ENCODE results near the gene LDLRAD3. TPM values are rescaled to one million over a fixed set of nuclear protein-coding genes. Genes with fewer than 3 reads are reported as not detected.

LDLRAD3 gene
- total RNA-seq, 1 donor from 2014 or later = 21.6 TPM

DNA sequence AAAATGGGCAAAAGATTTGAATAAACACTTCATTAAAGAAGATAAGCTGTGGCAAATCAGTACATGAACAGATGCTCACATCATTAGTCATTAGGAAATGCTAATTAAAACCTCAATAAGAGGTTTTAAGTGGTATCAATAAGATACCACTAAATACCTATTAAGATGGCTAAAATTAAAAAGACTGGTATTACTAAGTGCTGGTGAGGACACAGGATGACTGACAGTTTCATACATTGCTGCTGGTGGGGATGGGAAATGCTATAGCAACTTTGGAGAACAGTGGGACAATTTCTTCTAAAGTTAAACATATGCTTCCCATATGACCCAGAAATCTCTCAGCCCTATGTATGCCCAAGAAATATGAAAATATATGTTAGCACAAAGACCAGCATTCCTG lies 276.1 kb downstream of the LDLRAD3 start:
- Histone ChIP-seq H3K27me3 (no peaks in the 10 kb centered on the region), H3K4me3 (no peak overlapping the region), H3K9me3 (peaks cover 4 to 12% of the 10 kb centered on the region in 2 donors), H3K27ac (no peak overlapping the region), H3K36me3 (no peaks in the 10 kb centered on the region), H3K4me1 (no peaks in the 10 kb centered on the region)
- TF ChIP-seq, protein P1, sequence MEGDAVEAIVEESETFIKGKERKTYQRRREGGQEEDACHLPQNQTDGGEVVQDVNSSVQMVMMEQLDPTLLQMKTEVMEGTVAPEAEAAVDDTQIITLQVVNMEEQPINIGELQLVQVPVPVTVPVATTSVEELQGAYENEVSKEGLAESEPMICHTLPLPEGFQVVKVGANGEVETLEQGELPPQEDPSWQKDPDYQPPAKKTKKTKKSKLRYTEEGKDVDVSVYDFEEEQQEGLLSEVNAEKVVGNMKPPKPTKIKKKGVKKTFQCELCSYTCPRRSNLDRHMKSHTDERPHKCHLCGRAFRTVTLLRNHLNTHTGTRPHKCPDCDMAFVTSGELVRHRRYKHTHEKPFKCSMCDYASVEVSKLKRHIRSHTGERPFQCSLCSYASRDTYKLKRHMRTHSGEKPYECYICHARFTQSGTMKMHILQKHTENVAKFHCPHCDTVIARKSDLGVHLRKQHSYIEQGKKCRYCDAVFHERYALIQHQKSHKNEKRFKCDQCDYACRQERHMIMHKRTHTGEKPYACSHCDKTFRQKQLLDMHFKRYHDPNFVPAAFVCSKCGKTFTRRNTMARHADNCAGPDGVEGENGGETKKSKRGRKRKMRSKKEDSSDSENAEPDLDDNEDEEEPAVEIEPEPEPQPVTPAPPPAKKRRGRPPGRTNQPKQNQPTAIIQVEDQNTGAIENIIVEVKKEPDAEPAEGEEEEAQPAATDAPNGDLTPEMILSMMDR (IDR thresholded peaks at IDR 0.05) = no peak
- intact Hi-C loops (cut with DNase I) = loop anchor here (2.0 kb wide), 1 partner anchor 17 kb away; no protein-coding TSS in a partner anchor
- no peak for DNase-seq (ENCODE audit: low spot score in 2 of 2)

DNA sequence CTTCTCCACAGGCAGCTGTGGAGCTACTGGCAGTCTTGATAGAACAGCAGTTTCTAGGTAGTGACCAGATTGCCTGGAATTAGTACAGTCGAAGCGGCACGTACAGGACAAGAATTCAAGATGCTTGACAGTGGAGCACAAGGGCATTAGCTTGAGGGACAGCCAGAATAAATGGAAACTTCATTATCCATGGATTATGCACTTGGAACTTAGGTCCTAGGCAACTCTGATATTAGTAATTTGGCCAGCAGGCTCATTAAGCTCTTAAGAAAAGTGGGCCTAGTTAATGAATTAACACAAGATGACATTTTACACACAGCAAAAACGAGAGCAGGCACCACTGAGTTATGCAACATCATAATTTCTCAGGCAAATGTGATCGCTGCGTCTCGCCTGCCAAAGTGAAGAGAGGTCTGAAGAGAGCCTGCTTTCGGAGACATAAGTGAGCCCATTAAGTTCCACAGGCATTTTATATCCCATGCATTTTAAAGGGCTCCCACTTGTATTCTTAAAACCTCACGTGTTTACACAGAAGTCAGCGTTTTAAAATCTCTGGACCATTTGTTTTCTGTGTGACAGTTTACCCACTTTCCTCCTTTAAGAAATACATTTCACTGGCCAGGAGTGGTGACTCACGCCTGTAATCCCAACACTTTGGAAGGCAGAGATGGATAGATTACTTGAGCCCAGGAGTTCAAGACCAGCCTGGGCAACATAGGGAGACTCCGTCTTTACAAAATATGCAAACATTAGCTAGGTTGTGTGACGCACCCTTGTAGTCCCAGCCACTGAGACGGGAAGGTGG lies 279.2 kb downstream of the LDLRAD3 start:
- TF ChIP-seq, protein P1 (IDR thresholded peaks at IDR 0.05) = no peak
- no peaks in the 10 kb centered on the region for H3K36me3 ChIP-seq
- H3K4me1 ChIP-seq = no peaks in the 10 kb centered on the region
- H3K9me3 ChIP-seq = peaks cover 4 to 12% of the 10 kb centered on the region in 2 donors
- no peak overlapping the region for H3K4me3 ChIP-seq
- no peak for DNase-seq (ENCODE audit: low spot score in 2 of 2)
- intact Hi-C loops (cut with DNase I) = no loop called here
- no peaks in the 10 kb centered on the region for H3K27me3 ChIP-seq
- no peak overlapping the region for H3K27ac ChIP-seq

DNA sequence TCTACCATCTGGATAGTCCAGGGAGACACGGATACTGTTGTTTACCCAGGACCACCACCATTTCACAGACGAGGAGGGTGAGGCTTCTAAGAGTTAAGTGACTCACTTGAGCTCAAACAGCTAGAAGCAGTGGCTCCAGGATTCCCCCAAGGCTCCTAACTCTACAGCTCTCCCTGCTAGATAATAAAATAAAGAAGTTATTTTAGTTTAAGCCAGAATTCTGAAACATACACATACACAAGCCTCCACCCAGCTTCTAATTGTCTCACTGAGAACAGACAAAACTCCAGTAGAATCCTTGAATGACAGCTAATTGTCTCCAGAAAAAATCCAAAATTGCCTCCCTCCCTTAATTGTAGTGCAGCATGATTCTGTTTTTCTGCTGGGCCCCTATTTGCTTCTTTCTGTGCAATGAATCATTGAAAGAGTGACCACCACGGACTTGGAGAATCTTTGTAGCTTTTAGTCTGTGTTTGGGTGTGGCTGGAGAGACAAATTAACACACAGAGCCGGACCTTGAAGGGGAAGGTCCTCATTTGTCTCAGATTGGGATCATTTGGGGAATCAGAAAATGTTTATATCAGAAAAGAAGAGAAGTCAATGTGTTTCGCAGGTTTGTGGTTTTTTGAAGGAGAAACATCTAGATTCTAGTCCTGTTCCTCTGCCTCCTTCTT lies 280.5 kb downstream of the LDLRAD3 start:
- no peak overlapping the region for H3K27ac ChIP-seq
- no peak for DNase-seq (ENCODE audit: low spot score in 2 of 2)
- H3K36me3 ChIP-seq = no peaks in the 10 kb centered on the region
- H3K27me3 ChIP-seq = no peaks in the 10 kb centered on the region
- H3K9me3 ChIP-seq = peaks cover 4 to 10% of the 10 kb centered on the region in 2 donors
- no peaks in the 10 kb centered on the region for H3K4me1 ChIP-seq
- TF ChIP-seq, protein P1 (IDR thresholded peaks at IDR 0.05) = no peak
- no peak overlapping the region for H3K4me3 ChIP-seq
- intact Hi-C loops (cut with DNase I) = no loop called here

DNA sequence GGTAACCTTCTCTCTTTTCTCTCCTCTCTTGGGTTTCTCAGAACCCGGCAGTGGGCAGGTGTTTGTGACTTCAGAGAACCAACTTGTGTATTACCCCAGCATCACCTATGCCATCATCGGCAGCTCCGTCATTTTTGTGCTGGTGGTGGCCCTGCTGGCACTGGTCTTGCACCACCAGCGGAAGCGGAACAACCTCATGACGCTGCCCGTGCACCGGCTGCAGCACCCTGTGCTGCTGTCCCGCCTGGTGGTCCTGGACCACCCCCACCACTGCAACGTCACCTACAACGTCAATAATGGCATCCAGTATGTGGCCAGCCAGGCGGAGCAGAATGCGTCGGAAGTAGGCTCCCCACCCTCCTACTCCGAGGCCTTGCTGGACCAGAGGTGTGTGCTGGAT lies 283.2 kb downstream of the LDLRAD3 start:
- intact Hi-C loops (cut with DNase I) = no loop called here
- DNase-seq (ENCODE audit: low spot score in 2 of 2) = no peak
- Histone ChIP-seq H3K4me3 (no peak overlapping the region), H3K36me3 (no peaks in the 10 kb centered on the region), H3K27me3 (no peaks in the 10 kb centered on the region), H3K9me3 (no peaks in the 10 kb centered on the region), H3K27ac (no peak overlapping the region), H3K4me1 (peaks cover 0 to 7% of the 10 kb centered on the region in 2 donors)
- TF ChIP-seq, protein P1 (IDR thresholded peaks at IDR 0.05) = no peak

DNA sequence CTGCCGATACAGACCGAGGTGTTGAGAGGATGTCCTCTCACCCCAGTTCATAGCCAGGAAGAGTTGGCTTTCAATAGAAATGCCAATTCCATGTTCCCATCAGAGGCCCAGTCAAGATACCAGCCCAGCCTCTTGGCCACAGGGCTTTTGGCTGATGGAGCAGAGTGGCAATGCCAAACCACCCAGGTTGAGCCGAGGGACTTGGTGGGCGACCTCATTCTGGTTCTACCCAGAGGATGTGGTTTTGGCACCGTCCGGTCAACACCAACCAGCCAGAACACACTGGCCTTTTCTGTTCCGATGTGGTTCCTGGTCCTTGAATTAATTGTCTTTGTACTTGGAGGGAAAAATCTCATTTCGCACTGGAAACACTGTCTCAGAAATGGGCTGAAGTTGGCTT lies 284.8 kb downstream of the LDLRAD3 start:
- Histone ChIP-seq H3K36me3 (no peaks in the 10 kb centered on the region), H3K4me1 (peaks cover 0 to 7% of the 10 kb centered on the region in 2 donors), H3K4me3 (no peak overlapping the region), H3K27ac (no peak overlapping the region), H3K9me3 (no peaks in the 10 kb centered on the region), H3K27me3 (no peaks in the 10 kb centered on the region)
- DNase-seq (ENCODE audit: low spot score in 2 of 2) = no peak
- intact Hi-C loops (cut with DNase I) = no loop called here
- TF ChIP-seq, protein P1 (IDR thresholded peaks at IDR 0.05) = no peak
